ENCODE data around the gene SEL1L3.
"Not testable (repeated sequence)": the region's sequence is repeated elsewhere in the genome, so short reads cannot be mapped to it uniquely, and the experiment has no call there.

SEL1L3 gene

GRCh38 chr4:25874655-25875054 lies 11.9 kb upstream of the SEL1L3 start:
- TF ChIP-seq, protein P1, sequence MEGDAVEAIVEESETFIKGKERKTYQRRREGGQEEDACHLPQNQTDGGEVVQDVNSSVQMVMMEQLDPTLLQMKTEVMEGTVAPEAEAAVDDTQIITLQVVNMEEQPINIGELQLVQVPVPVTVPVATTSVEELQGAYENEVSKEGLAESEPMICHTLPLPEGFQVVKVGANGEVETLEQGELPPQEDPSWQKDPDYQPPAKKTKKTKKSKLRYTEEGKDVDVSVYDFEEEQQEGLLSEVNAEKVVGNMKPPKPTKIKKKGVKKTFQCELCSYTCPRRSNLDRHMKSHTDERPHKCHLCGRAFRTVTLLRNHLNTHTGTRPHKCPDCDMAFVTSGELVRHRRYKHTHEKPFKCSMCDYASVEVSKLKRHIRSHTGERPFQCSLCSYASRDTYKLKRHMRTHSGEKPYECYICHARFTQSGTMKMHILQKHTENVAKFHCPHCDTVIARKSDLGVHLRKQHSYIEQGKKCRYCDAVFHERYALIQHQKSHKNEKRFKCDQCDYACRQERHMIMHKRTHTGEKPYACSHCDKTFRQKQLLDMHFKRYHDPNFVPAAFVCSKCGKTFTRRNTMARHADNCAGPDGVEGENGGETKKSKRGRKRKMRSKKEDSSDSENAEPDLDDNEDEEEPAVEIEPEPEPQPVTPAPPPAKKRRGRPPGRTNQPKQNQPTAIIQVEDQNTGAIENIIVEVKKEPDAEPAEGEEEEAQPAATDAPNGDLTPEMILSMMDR (IDR thresholded peaks at IDR 0.05; ENCODE audit: borderline replicate concordance, control extremely low read depth, extremely low read depth, insufficient read depth, missing control alignments) = no peak
- no peak for DNase-seq (ENCODE audit: low spot score)
- in situ Hi-C loops (cut with MboI; ENCODE audit: low sequenced_read_pairs, unreplicated experiment) = no loop called here

DNA sequence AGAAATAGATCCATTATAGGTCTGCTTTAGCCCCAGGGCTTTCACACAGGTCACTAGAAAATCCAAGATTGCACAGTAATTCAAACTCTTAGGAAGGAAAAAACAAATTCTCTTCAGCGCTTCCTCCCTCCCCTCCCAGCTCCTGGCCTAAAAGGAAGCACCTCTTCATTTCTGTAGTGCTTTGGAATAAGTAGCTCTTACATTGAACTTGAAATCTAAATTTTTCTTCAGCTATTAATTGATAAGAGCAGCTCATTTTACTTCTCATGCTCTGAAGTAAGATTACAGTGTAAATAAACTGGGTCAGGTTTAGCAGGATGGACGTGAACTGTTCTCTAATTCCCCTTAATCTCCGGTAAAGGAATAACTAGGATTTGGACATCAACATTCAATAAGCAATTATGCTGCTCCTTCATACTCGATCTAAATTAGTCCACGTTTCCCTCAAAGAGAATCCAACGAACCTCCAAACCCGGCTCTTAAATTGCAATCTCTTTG lies 10.9 kb upstream of the SEL1L3 start:
- in situ Hi-C loops (cut with MboI; ENCODE audit: low sequenced_read_pairs, unreplicated experiment) = no loop called here
- no peak for DNase-seq (ENCODE audit: low spot score)

GRCh38 chr4:25872851-25873631 lies 10.3 kb upstream of the SEL1L3 start:
- in situ Hi-C loops (cut with MboI; ENCODE audit: low sequenced_read_pairs, unreplicated experiment) = no loop called here
- TF ChIP-seq, protein P1 (IDR thresholded peaks at IDR 0.05; ENCODE audit: borderline replicate concordance, control extremely low read depth, extremely low read depth, insufficient read depth, missing control alignments) = no peak

More for the DNA sequence above, 10.9 kb upstream of the SEL1L3 start:
- TF ChIP-seq, protein P1 (IDR thresholded peaks at IDR 0.05; ENCODE audit: borderline replicate concordance, control extremely low read depth, extremely low read depth, insufficient read depth, missing control alignments) = no peak

GRCh38 chr4:25870081-25870480 lies 7.3 kb upstream of the SEL1L3 start:
- TF ChIP-seq, protein P1 (IDR thresholded peaks at IDR 0.05; ENCODE audit: borderline replicate concordance, control extremely low read depth, extremely low read depth, insufficient read depth, missing control alignments) = no peak
- DNase-seq (ENCODE audit: low spot score) = no peak
- in situ Hi-C loops (cut with MboI; ENCODE audit: low sequenced_read_pairs, unreplicated experiment) = no loop called here

More at GRCh38 chr4:25872851-25873631, 10.3 kb upstream of the SEL1L3 start:
- DNase-seq (ENCODE audit: low spot score) = no peak

DNA sequence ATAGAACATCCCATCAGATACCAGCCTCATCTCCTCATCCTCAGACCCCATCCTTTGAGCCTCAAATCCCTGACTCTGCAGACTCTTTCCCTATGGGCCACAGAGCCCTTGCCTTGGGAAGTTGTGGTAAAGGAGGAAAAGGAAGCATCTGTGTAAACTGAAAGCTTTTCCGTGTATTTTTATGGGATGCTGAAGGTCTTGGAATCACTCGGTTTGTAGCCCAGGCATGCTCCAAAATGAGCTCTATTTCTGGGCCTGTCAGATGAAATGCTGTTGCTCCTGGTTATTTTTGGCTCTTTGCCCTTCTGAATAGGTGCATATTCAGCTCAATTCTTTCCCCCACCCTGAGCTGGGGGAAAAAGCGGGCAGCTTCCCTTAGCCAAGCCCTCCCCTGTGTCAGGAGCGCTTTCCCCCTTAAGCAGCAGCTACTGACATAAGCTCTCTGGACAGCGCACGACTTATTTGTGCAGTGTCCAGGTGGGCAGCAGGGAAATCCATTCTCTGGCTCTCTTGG lies 5.0 kb upstream of the SEL1L3 start:
- TF ChIP-seq, protein P1 (IDR thresholded peaks at IDR 0.05; ENCODE audit: borderline replicate concordance, control extremely low read depth, extremely low read depth, insufficient read depth, missing control alignments) = no peak
- DNase-seq (ENCODE audit: low spot score) = no peak
- in situ Hi-C loops (cut with MboI; ENCODE audit: low sequenced_read_pairs, unreplicated experiment) = no loop called here

GRCh38 chr4:25866401-25866800 lies 3.6 kb upstream of the SEL1L3 start:
- DNase-seq (ENCODE audit: low spot score); in situ Hi-C loops (cut with MboI; ENCODE audit: low sequenced_read_pairs, unreplicated experiment): not testable (repeated sequence)

DNA sequence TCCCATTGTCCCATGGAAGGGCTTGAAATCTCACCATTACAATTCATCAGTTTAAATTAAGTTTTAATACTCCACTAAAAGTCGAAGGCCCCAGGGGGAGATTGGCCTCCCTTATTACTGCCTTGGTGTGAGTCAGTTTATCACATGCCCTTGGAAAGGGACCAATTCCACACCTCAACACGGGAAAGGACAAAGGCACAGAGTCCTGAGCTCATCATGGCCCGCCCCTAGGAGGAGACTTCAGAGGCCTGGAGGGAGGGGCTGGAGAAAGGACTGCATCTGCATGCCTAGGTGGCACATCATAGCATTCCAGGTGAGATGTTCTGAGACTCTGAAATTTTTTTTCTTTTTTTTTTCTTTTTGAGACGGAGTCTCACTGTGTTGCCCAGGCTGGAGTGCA lies 2.8 kb upstream of the SEL1L3 start:
- in situ Hi-C loops (cut with MboI; ENCODE audit: low sequenced_read_pairs, unreplicated experiment) = no loop called here
- DNase-seq (ENCODE audit: low spot score) = no peak
- TF ChIP-seq, protein P1 (IDR thresholded peaks at IDR 0.05; ENCODE audit: borderline replicate concordance, control extremely low read depth, extremely low read depth, insufficient read depth, missing control alignments) = no peak
